Gastroesophageal sphincter (tissue), 4 donors: Measurements from ENCODE around the gene WDR3. TPM values are rescaled to one million over a fixed set of nuclear protein-coding genes. Genes with fewer than 3 reads are reported as not detected.

Source experiments
- ATAC-seq: fragments of 150-250 bp; one replicate; pipeline ENCODE4 v1.9.1; 2016; ENCODE audit warnings: mild to moderate bottlenecking, moderate library complexity
- H3K27ac ChIP-seq, 4 donors: fragments of 200-600 bp; sonication (generic) in 3 of 4; 1 replicate in 3 of 4; 2 replicates in 1 of 4; pipeline ENCODE4 v1.5.1; 2016 to 2019
- H3K27me3 ChIP-seq: fragments of 200-600 bp; sonication (generic); one replicate; pipeline ENCODE4 v1.5.1; 2019
- H3K36me3 ChIP-seq, 2 donors: fragments of 200-600 bp; sonication (generic); one replicate each; pipeline ENCODE4 v1.5.1; 2019; ENCODE audit warnings: control low read depth in 1 of 2
- H3K4me1 ChIP-seq, 3 donors: fragments of 200-600 bp; sonication (generic); 1 replicate in 2 of 3; 2 replicates in 1 of 3; pipeline ENCODE4 v1.5.1; 2016 to 2019; ENCODE audit warnings: control low read depth in 2 of 3
- H3K4me3 ChIP-seq, 2 donors: fragments of 200-600 bp; sonication (generic); one replicate each; pipeline ENCODE4 v1.5.1; 2019; ENCODE audit warnings: mild to moderate bottlenecking in 1 of 2, moderate library complexity in 1 of 2
- H3K9me3 ChIP-seq, 3 donors: fragments of 200-600 bp; sonication (generic); one replicate each; pipeline ENCODE4 v1.5.1; 2017 to 2019; ENCODE audit warnings: control low read depth in 2 of 3
- CTCF ChIP-seq, 4 experiments: fragments of 200-600 bp in 2 of 4; fragments of 450-650 bp in 2 of 4; sonication (generic) in 1 of 4; IDR thresholded peaks; one replicate each; pipeline ENCODE4 v1.5.1; 2017 to 2019; ENCODE audit warnings: antibody characterized with exemption in 4 of 4, mild to moderate bottlenecking in 2 of 4, moderate library complexity in 2 of 4
- EP300 ChIP-seq: sonication (generic); formaldehyde crosslinking; IDR thresholded peaks from one replicate; pipeline ENCODE4 v1.6.1; 2017; ENCODE audit warnings: antibody characterized with exemption, mild to moderate bottlenecking
- POLR2A ChIP-seq, 2 donors: fragments of 450-650 bp; IDR thresholded peaks; one replicate each; pipeline ENCODE4 v1.6.1; 2017; ENCODE audit warnings: antibody characterized with exemption in 2 of 2, mild to moderate bottlenecking in 2 of 2, moderate library complexity in 1 of 2
- POLR2AphosphoS5 ChIP-seq: sonication (generic); formaldehyde crosslinking; IDR thresholded peaks from one replicate; pipeline ENCODE4 v1.6.1; 2017; ENCODE audit warnings: antibody characterized with exemption
- WGBS, 2 donors: methylation state at CpG; one replicate each; pipeline ENCODE4 v1.1.5; 2018; ENCODE audit warnings: low coverage in 1 of 2; 5-methylcytosine and 5-hydroxymethylcytosine counted together
- total RNA-seq, 4 donors: library from RNA; depleted of rRNA; stranded (reverse); fragments of >200 nt; gene quantifications; one replicate each; pipeline ENCODE4 v1.1.0, GENCODE V29; 2016

Gene WDR3
- total RNA-seq, 4 donors from 2014 or later: 6.9 to 15.9 (median 11.7) TPM

- H3K27ac ChIP-seq: no peak overlapping the region
- H3K27me3 ChIP-seq: no peaks in the 10 kb centered on the region
- H3K9me3 ChIP-seq: no peaks in the 10 kb centered on the region
- WGBS, 2 donors: 20 to 30% methylated on average over 1 to 4 of the region's 4 CpGs
- no peaks in the 10 kb centered on the region for H3K4me1 ChIP-seq
- ATAC-seq: no peak
- peaks cover 0 to 6% of the 10 kb centered on the region in 2 donors for H3K36me3 ChIP-seq
- H3K4me3 ChIP-seq: no peak overlapping the region
- TF ChIP-seq CTCF (IDR thresholded peaks at IDR 0.05) (no peak), POLR2AphosphoS5 (no peak), POLR2A (IDR thresholded peaks at IDR 0.05) (no peak)
Measured at GRCh38 chr1:117967477-117967876, 37.9 kb downstream of the WDR3 start.

DNA sequence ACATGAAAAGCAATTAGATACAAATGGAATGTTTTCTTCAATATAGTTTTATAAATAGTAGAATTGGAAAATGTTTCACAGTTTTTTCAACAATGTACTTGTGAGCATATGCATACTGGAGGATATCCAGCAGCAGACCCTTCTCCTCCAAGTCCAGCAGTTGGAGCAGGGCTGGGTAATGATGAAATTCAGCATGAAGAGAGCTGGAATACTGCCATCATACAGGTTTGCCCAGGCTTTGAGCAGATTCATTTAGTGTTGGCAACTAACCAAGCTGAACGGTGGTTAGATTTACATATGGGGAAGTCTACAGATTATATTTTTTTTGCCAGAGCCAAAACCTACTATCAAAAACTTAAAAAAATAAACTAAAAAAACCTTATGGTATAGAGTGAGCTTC lies 38.3 kb downstream of the WDR3 start:
- Histone ChIP-seq H3K4me3 (no peak overlapping the region), H3K27ac (no peak overlapping the region), H3K36me3 (peaks cover 0 to 2% of the 10 kb centered on the region in 2 donors), H3K27me3 (no peaks in the 10 kb centered on the region), H3K4me1 (no peaks in the 10 kb centered on the region), H3K9me3 (no peaks in the 10 kb centered on the region)
- no peak for TF ChIP-seq POLR2A (IDR thresholded peaks at IDR 0.05)
- no peak for TF ChIP-seq EP300
- no peak for TF ChIP-seq POLR2AphosphoS5
- no peak for TF ChIP-seq CTCF (IDR thresholded peaks at IDR 0.05)
- 0% methylated on average over 1 of the region's 1 CpG for WGBS, 2 donors
- ATAC-seq: no peak

DNA sequence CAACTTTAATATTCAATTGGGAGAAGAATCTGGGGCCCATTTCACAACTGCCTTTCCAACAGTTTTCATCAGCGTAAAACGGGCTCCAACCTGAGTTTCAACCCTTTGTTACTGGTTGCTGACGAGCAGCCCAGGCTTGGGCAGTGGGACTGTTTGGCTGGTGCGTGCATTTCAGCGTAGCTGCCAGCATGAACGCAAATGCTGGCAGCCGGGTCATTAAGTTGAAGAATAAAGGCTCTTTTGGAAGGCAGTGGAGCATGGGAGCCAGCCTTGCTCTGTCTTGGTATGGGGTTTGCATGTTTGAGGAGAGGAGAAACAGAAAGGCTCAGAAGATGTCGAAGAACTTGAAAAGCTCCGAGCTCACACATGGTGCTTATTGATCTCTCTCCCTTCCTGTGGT lies 40.7 kb downstream of the WDR3 start:
- H3K4me1 ChIP-seq: no peaks in the 10 kb centered on the region
- no peaks in the 10 kb centered on the region for H3K9me3 ChIP-seq
- no peaks in the 10 kb centered on the region for H3K36me3 ChIP-seq
- no peaks in the 10 kb centered on the region for H3K27me3 ChIP-seq
- no peak overlapping the region for H3K27ac ChIP-seq
- no peak for ATAC-seq
- no peak overlapping the region for H3K4me3 ChIP-seq
- WGBS, 2 donors: 77 to 80% methylated on average over 8 of the region's 9 CpGs
- TF ChIP-seq POLR2AphosphoS5 (no peak), CTCF (IDR thresholded peaks at IDR 0.05) (no peak), EP300 (no peak), POLR2A (IDR thresholded peaks at IDR 0.05) (no peak)

DNA sequence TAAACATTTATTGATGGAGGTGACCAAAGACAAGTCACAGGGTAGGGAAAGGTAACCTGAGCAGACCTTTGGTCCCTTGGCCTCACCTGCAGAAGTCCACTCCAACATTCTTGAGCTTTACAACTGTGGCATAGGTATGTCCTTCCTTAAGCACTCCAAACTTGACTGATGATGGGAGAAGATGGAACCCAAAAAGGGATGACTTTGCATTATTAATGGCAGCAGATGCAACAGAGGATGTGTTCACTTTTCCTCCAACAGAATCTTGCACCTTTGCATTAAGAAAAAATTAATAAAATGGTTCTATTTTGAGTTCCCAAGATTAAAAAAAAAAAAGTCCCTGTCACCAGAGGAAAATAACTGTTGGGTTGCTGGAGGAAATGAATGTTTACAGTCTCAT lies 42.2 kb downstream of the WDR3 start:
- Histone ChIP-seq H3K36me3 (no peaks in the 10 kb centered on the region), H3K9me3 (no peaks in the 10 kb centered on the region), H3K4me1 (no peaks in the 10 kb centered on the region), H3K27ac (no peak overlapping the region), H3K27me3 (no peaks in the 10 kb centered on the region), H3K4me3 (no peak overlapping the region)
- ATAC-seq: no peak
- TF ChIP-seq CTCF (IDR thresholded peaks at IDR 0.05) (no peak), POLR2AphosphoS5 (no peak), POLR2A (IDR thresholded peaks at IDR 0.05) (no peak)

GRCh38 chr1:117976381-117976780 lies 46.8 kb downstream of the WDR3 start:
- TF ChIP-seq CTCF (IDR thresholded peaks at IDR 0.05) (no peak), POLR2A (IDR thresholded peaks at IDR 0.05) (no peak), POLR2AphosphoS5 (no peak), EP300 (no peak)
- no peak overlapping the region for H3K4me3 ChIP-seq
- no peaks in the 10 kb centered on the region for H3K4me1 ChIP-seq
- no peaks in the 10 kb centered on the region for H3K9me3 ChIP-seq
- H3K27me3 ChIP-seq: no peaks in the 10 kb centered on the region
- H3K36me3 ChIP-seq: no peaks in the 10 kb centered on the region
- 100% methylated on average over 2 of the region's 3 CpGs; no CpG with 5 or more reads in 1 of the 2 donors for WGBS, 2 donors
- no peak for ATAC-seq
- no peak overlapping the region for H3K27ac ChIP-seq
